PC-9 (cell line): Measurements from ENCODE around the gene PANK3.

Experiments
- EZH2 ChIP-seq: fragments of 200-600 bp; sonication (generic); IDR thresholded peaks from 2 replicates; pipeline ENCODE4 v1.8.0; 2017; ENCODE audit warnings: antibody characterized with exemption, low read depth
- TF ChIP-seq, protein P1 (sequence below): fragments of 200-600 bp; sonication (generic); conservative IDR thresholded peaks from 2 replicates; pipeline ENCODE4 v1.6.1; 2017; ENCODE audit warnings: mixed run types, antibody characterized with exemption, mild to moderate bottlenecking, moderate library complexity

DNA sequence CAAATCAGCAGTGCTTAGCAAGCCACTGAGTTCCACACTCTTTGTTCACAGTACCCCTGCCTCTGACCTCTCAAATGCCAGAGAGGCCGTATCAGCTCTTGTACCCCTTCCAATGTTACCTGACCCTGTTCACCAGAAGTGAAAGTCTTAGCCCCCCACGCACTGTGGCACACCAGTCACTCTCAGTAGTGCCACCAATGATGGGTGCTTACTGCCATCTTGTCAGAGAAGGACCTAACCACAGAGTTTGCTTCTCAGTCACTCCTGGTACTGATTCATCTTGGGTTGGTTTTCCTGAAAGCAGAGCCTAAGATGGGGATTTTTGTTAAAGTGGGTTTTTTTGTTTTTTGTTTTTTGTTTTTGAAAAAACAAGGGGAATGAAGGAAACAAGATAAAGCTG is 28.8 kb upstream of the PANK3 start:
- TF ChIP-seq, protein P1, sequence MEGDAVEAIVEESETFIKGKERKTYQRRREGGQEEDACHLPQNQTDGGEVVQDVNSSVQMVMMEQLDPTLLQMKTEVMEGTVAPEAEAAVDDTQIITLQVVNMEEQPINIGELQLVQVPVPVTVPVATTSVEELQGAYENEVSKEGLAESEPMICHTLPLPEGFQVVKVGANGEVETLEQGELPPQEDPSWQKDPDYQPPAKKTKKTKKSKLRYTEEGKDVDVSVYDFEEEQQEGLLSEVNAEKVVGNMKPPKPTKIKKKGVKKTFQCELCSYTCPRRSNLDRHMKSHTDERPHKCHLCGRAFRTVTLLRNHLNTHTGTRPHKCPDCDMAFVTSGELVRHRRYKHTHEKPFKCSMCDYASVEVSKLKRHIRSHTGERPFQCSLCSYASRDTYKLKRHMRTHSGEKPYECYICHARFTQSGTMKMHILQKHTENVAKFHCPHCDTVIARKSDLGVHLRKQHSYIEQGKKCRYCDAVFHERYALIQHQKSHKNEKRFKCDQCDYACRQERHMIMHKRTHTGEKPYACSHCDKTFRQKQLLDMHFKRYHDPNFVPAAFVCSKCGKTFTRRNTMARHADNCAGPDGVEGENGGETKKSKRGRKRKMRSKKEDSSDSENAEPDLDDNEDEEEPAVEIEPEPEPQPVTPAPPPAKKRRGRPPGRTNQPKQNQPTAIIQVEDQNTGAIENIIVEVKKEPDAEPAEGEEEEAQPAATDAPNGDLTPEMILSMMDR, result no peak
- TF ChIP-seq EZH2, result no peak
